K562 (cell line): ENCODE data around the gene FARP2. TPM values are rescaled to one million over a fixed set of nuclear protein-coding genes. Genes with fewer than 3 reads are reported as not detected.

Source experiments
- ATAC-seq: fragments of 200-7000 bp; cut with Tn5 transposase; 3 replicates; pipeline ENCODE4 v1.9.1; 2020; ENCODE audit warnings: moderate library complexity
- BruUV-seq: library from RNA; stranded (reverse); fragments of 400-500 nt; replicated peaks from 2 replicates; lab custom pipeline; 2021; lab: Mats Ljungman, UMichigan
- CTCF ChIA-PET: fragments of 300-600 bp; formaldehyde crosslinking; extraction: SDS; loops from one replicate; lab custom pipeline; 2021; ENCODE audit warnings: low intra/inter-chr PET ratio; lab: Yijun Ruan, JAX
- POLR2A ChIA-PET: fragments of 300-600, 350-650 bp; sonication (Branson Sonifier 250); formaldehyde crosslinking; extraction: SDS; loops from one replicate; lab custom pipeline; 2021; ENCODE audit warnings: antibody characterized with exemption, inconsistent platforms; lab: Yijun Ruan, JAX
- DNase-seq, 4 experiments: peaks; one replicate each; pipeline versions ENCODE4 v3.0.0 to v3.0.0-alpha.2; 2011 to 2018; ENCODE audit warnings: low spot score in 3 of 4, mixed read lengths in 3 of 4; ENCODE audit errors: extremely low read depth in 1 of 4
- FAIRE-seq: peaks from 2 replicates; lab custom pipeline; 2011; peaks lifted over from hg19 to GRCh38; lab: Jason Lieb, UNC
- H2AFZ ChIP-seq: 2 replicates; pipeline ENCODE4 v1.6.0; 2011; ENCODE audit warnings: low read depth, low read length, control low read depth, inconsistent platforms
- H3K27ac ChIP-seq: fragments of 200-600 bp; 3 replicates; pipeline ENCODE4 v1.8.0; 2011; ENCODE audit warnings: low read depth, mild to moderate bottlenecking, control low read depth, inconsistent platforms, low read length, moderate library complexity, mixed read lengths; ENCODE audit errors: extremely low read depth
- H3K27me3 ChIP-seq, 2 experiments: fragments of 300-600 bp in 1 of 2; 2 replicates in 1 of 2; 3 replicates in 1 of 2; pipeline versions ENCODE4 v1.6.0 to v1.8.0; 2011; ENCODE audit warnings: inconsistent platforms in 2 of 2, low read length in 2 of 2, mild to moderate bottlenecking in 1 of 2, mixed read lengths in 1 of 2, moderate library complexity in 1 of 2; ENCODE audit not compliant: control insufficient read depth in 2 of 2, insufficient read depth in 2 of 2
- H3K36me3 ChIP-seq: fragments of 300-600 bp; 3 replicates; pipeline ENCODE4 v1.8.0; 2011; ENCODE audit warnings: mild to moderate bottlenecking, low read length, inconsistent platforms; ENCODE audit not compliant: control insufficient read depth, insufficient read depth
- H3K4me1 ChIP-seq, 2 experiments: fragments of 200-600 bp in 1 of 2; replicated peaks in 1 of 2; 2 replicates in 1 of 2; 3 replicates in 1 of 2; pipeline versions ENCODE4 v1.5.1 to v1.8.0; 2011; ENCODE audit warnings: inconsistent platforms in 2 of 2, low read length in 2 of 2, mild to moderate bottlenecking in 1 of 2, mixed read lengths in 1 of 2, moderate library complexity in 1 of 2; ENCODE audit not compliant: control insufficient read depth in 2 of 2, insufficient read depth in 2 of 2
- H3K4me2 ChIP-seq: 2 replicates; pipeline ENCODE4 v1.6.1; 2011; ENCODE audit warnings: low read length, control low read depth, inconsistent platforms, mixed read lengths; ENCODE audit not compliant: insufficient read depth
- H3K4me3 ChIP-seq: fragments of 200-600 bp; sonication (generic), shearing (Covaris generic); 2 replicates; pipeline ENCODE4 v1.5.1; 2016; ENCODE audit warnings: control low read depth, inconsistent platforms
- H3K79me2 ChIP-seq: fragments of 200-600 bp; 3 replicates; pipeline ENCODE4 v1.8.0; 2011; ENCODE audit warnings: low read length, inconsistent platforms; ENCODE audit not compliant: control insufficient read depth, insufficient read depth
- H3K9ac ChIP-seq, 2 experiments: 2 replicates each; pipeline versions ENCODE4 v1.6.0 to v1.6.1; 2011; ENCODE audit warnings: low read depth in 2 of 2, low read length in 2 of 2, control low read depth in 1 of 2, inconsistent platforms in 1 of 2, mild to moderate bottlenecking in 1 of 2, mixed read lengths in 1 of 2; ENCODE audit not compliant: insufficient read depth in 1 of 2
- H3K9me1 ChIP-seq: one replicate; pipeline ENCODE4 v1.6.0; 2011; ENCODE audit warnings: inconsistent platforms, mild to moderate bottlenecking, low read length, moderate library complexity; ENCODE audit not compliant: control insufficient read depth, insufficient read depth
- H3K9me3 ChIP-seq: replicated peaks from 2 replicates; pipeline ENCODE4 v1.5.1; 2011; ENCODE audit warnings: low read depth, low read length, inconsistent platforms; ENCODE audit not compliant: control insufficient read depth, insufficient read depth
- H4K20me1 ChIP-seq: replicated peaks from 2 replicates; pipeline ENCODE4 v1.6.1; 2011; ENCODE audit warnings: low read length, inconsistent platforms, mixed read lengths; ENCODE audit not compliant: control insufficient read depth, insufficient read depth
- CEBPZ ChIP-seq: fragments of 150-350 bp; IDR thresholded peaks from 2 replicates; pipeline ENCODE4 v1.6.1; 2014; ENCODE audit warnings: low read depth, mild to moderate bottlenecking, low read length, borderline replicate concordance
- CHD1 ChIP-seq: fragments of 200-600 bp; sonication (generic); IDR thresholded peaks from one replicate; pipeline ENCODE4 v1.6.1; 2012; ENCODE audit warnings: mild to moderate bottlenecking, moderate library complexity, low read length, inconsistent platforms
- CREBBP ChIP-seq: IDR thresholded peaks from one replicate; pipeline ENCODE4 v1.6.1; 2012; ENCODE audit warnings: low read depth, mild to moderate bottlenecking, control low read depth, inconsistent platforms, low read length
- EHMT2 ChIP-seq: fragments of 450-650 bp; IDR thresholded peaks from 2 replicates; pipeline ENCODE4 v1.6.1; 2018; ENCODE audit warnings: antibody characterized with exemption
- GATAD2A ChIP-seq: fragments of 450-650 bp; IDR thresholded peaks from 2 replicates; pipeline ENCODE4 v1.6.1; 2017
- LARP7 ChIP-seq: fragments of 450-650 bp; IDR thresholded peaks from 2 replicates; pipeline ENCODE4 v1.6.1; 2016
- NFATC3 ChIP-seq: fragments of 450-650 bp; IDR thresholded peaks from 2 replicates; pipeline ENCODE4 v1.6.1; 2017; ENCODE audit warnings: mild to moderate bottlenecking
- NONO ChIP-seq, 2 experiments: fragments of 200-400 bp in 1 of 2; fragments of 450-650 bp in 1 of 2; formaldehyde crosslinking in 1 of 2; IDR thresholded peaks; 2 replicates each; pipeline ENCODE4 v1.6.1; 2017; ENCODE audit warnings: low read depth in 2 of 2, mild to moderate bottlenecking in 2 of 2, moderate library complexity in 2 of 2, low read length in 1 of 2
- POLR3A ChIP-seq: IDR thresholded peaks from 2 replicates; pipeline ENCODE4 v1.6.1; 2011; ENCODE audit warnings: borderline replicate concordance, mild to moderate bottlenecking, moderate library complexity; ENCODE audit not compliant: insufficient read length, insufficient read depth; ENCODE audit errors: extremely low read depth
- ZNF699 ChIP-seq: fragments of 250-450 bp; sonication (Bioruptor Pico); IDR thresholded peaks from 2 replicates; pipeline ENCODE4 v1.8.0; 2021; ENCODE audit warnings: mild to moderate bottlenecking, moderate library complexity; ENCODE audit not compliant: insufficient replicate concordance
- WGBS: fragments of 100-300 bp; shearing (Covaris generic); methylation state at CpG from one replicate; pipeline ENCODE4 v1.1.6; 2016; ENCODE audit warnings: low coverage, mixed read lengths; ENCODE audit not compliant: insufficient coverage; ENCODE audit errors: missing lambda C conversion rate; 5-methylcytosine and 5-hydroxymethylcytosine counted together
- in situ Hi-C: fragments of 300-500 bp; cut with MboI; formaldehyde crosslinking; loops from 4 replicates; pipeline ENCODE4 v1.15.0; 2018; ENCODE audit warnings: inconsistent platforms, mixed read lengths
- intact Hi-C: fragments of 100-400 bp; cut with micrococcal nuclease; formaldehyde crosslinking; loops from 2 replicates; pipeline ENCODE4 v1.14.2; 2022
- polyA plus RNA-seq, 8 experiments: library from polyadenylated mRNA; depleted of rRNA in 4 of 8; stranded (reverse) in 5 of 8; unstranded in 3 of 8; fragments of >200 nt; fragmentation: Nextera tagmentation in 2 of 8; fragmentation: Illumina TruSeq in 1 of 8; extraction: Ambion mirVana in 2 of 8; extraction: Trizol in 1 of 8; gene quantifications; 2 replicates each; pipeline versions ENCODE4 v1.2.1 to v1.2.3, GENCODE V29; 2011 to 2014; ENCODE audit warnings: inconsistent platforms in 1 of 8, missing spikeins in 1 of 8
- total RNA-seq, 7 experiments: library from RNA; depleted of rRNA in 6 of 7; stranded (reverse); fragments of >200 nt in 6 of 7; fragmentation: Illumina TruSeq in 2 of 7; extraction: Trizol in 2 of 7; gene quantifications; 2 replicates each; pipeline versions ENCODE4 v1.2.1 to v1.2.3, GENCODE V29; 2011 to 2021; ENCODE audit warnings: low replicate concordance in 1 of 7
- TF ChIP-seq, protein P1 (sequence below): fragments of 200-800 bp; sonication (Bioruptor generic); IDR thresholded peaks from 2 replicates; pipeline ENCODE4 v1.6.1; 2017; ENCODE audit warnings: missing genetic modification characterization, missing compliant biosample characterization

FARP2 gene
- total and polyA plus RNA-seq, 9 of the 15 experiments (the other 6 are each of a cell fraction or from before 2014, with no cell fraction given), result 4.1 to 38.1 (median 21.1) TPM

GRCh38 chr2:241321033-241321432, 35.1 kb upstream of the FARP2 start:
- FAIRE-seq (no peak), ATAC-seq (no peak), DNase-seq (no peak)
- Histone ChIP-seq H2AFZ (no peak overlapping the region), H3K4me1 (peaks cover 4 to 23% of the 10 kb centered on the region in 2 experiments; a peak in 4 of 5 replicates), H3K4me3 (no peak overlapping the region), H3K27me3 (no peaks in the 10 kb centered on the region), H3K36me3 (peaks cover 60% of the 10 kb centered on the region), H4K20me1 (peaks cover 23% of the 10 kb centered on the region), H3K9me3 (no peaks in the 10 kb centered on the region), H3K79me2 (peaks cover 99% of the 10 kb centered on the region), H3K9ac (no peak overlapping the region), H3K4me2 (no peak overlapping the region), H3K27ac (no peak overlapping the region), H3K9me1 (no peaks in the 10 kb centered on the region)
- WGBS, result 82% methylated on average over 1 of the region's 1 CpG
- in situ Hi-C loops (no loop called here), intact Hi-C loops (no loop called here)
- BruUV-seq, result no TSS peak
- CTCF ChIA-PET, result no interaction called here
- no peak for TF ChIP-seq NFATC3
- TF ChIP-seq, protein P1, sequence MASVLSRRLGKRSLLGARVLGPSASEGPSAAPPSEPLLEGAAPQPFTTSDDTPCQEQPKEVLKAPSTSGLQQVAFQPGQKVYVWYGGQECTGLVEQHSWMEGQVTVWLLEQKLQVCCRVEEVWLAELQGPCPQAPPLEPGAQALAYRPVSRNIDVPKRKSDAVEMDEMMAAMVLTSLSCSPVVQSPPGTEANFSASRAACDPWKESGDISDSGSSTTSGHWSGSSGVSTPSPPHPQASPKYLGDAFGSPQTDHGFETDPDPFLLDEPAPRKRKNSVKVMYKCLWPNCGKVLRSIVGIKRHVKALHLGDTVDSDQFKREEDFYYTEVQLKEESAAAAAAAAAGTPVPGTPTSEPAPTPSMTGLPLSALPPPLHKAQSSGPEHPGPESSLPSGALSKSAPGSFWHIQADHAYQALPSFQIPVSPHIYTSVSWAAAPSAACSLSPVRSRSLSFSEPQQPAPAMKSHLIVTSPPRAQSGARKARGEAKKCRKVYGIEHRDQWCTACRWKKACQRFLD (CRISPR knock-in tag), result no peak
- TF ChIP-seq EHMT2, result no peak
- no peak for TF ChIP-seq LARP7
- no peak for TF ChIP-seq CREBBP
- no peak for TF ChIP-seq NONO (IDR thresholded peaks at IDR 0.05; ENCODE audit: low read depth in 2 of 2, low read length in 1 of 2)
- no peak for TF ChIP-seq CEBPZ
- TF ChIP-seq GATAD2A, result no peak
- no peak for TF ChIP-seq ZNF699 (CRISPR knock-in tag)
- no peak for TF ChIP-seq CHD1
- TF ChIP-seq POLR3A, result no peak
- TF ChIP-seq, all 486 proteins: peak for 0
- POLR2A ChIA-PET, result no interaction called here
